ENCODE data around the gene KRT1.
"Not testable (repeated sequence)": the region's sequence is repeated elsewhere in the genome, so short reads cannot be mapped to it uniquely, and the experiment has no call there.

The KRT1 gene

GRCh38 chr12:52715416-52715815 lies 35.2 kb upstream of the KRT1 start:
- no peaks in the 10 kb centered on the region for H3K9me3 ChIP-seq (ENCODE audit: control insufficient read depth in 1 of 2, low read length in 2 of 2)
- H3K4me3 ChIP-seq (ENCODE audit: low read depth in 1 of 2, low read length in 2 of 2): no peak overlapping the region
- H3K27ac ChIP-seq (ENCODE audit: low read depth, low read length): no peak overlapping the region
- peaks cover 30 to 34% of the 10 kb centered on the region in 2 donors for H3K27me3 ChIP-seq (ENCODE audit: control insufficient read depth in 1 of 2, insufficient read depth in 2 of 2, low read length in 2 of 2)
- no peak overlapping the region for H3K9ac ChIP-seq (ENCODE audit: low read depth in 1 of 2, low read length in 2 of 2)
- peaks cover 0 to 8% of the 10 kb centered on the region in 2 donors for H3K4me1 ChIP-seq (ENCODE audit: control insufficient read depth in 1 of 2, insufficient read depth in 2 of 2, low read length in 2 of 2)
- H3K36me3 ChIP-seq (ENCODE audit: control insufficient read depth in 1 of 2, insufficient read depth in 2 of 2, low read length in 2 of 2): no peaks in the 10 kb centered on the region

GRCh38 chr12:52714887-52715281 lies 34.7 kb upstream of the KRT1 start:
- Histone ChIP-seq H3K27me3 (ENCODE audit: control insufficient read depth in 1 of 2, insufficient read depth in 2 of 2, low read length in 2 of 2) (peaks cover 30 to 34% of the 10 kb centered on the region in 2 donors), H3K4me1 (ENCODE audit: control insufficient read depth in 1 of 2, insufficient read depth in 2 of 2, low read length in 2 of 2) (peaks cover 0 to 8% of the 10 kb centered on the region in 2 donors), H3K36me3 (ENCODE audit: control insufficient read depth in 1 of 2, insufficient read depth in 2 of 2, low read length in 2 of 2) (no peaks in the 10 kb centered on the region), H3K27ac (ENCODE audit: low read depth, low read length) (no peak overlapping the region), H3K4me3 (ENCODE audit: low read depth in 1 of 2, low read length in 2 of 2) (no peak overlapping the region), H3K9me3 (ENCODE audit: control insufficient read depth in 1 of 2, low read length in 2 of 2) (no peaks in the 10 kb centered on the region), H3K9ac (ENCODE audit: low read depth in 1 of 2, low read length in 2 of 2) (no peak overlapping the region)

- Histone ChIP-seq H3K27me3 (ENCODE audit: control insufficient read depth in 1 of 2, insufficient read depth in 2 of 2, low read length in 2 of 2) (peaks cover 30 to 34% of the 10 kb centered on the region in 2 donors), H3K9me3 (ENCODE audit: control insufficient read depth in 1 of 2, low read length in 2 of 2) (no peaks in the 10 kb centered on the region), H3K27ac (ENCODE audit: low read depth, low read length) (no peak overlapping the region), H3K4me1 (ENCODE audit: control insufficient read depth in 1 of 2, insufficient read depth in 2 of 2, low read length in 2 of 2) (peaks cover 0 to 8% of the 10 kb centered on the region in 2 donors), H3K36me3 (ENCODE audit: control insufficient read depth in 1 of 2, insufficient read depth in 2 of 2, low read length in 2 of 2) (no peaks in the 10 kb centered on the region), H3K4me3 (ENCODE audit: low read depth in 1 of 2, low read length in 2 of 2) (no peak overlapping the region), H3K9ac (ENCODE audit: low read depth in 1 of 2, low read length in 2 of 2) (no peak overlapping the region)
Observed at GRCh38 chr12:52713960-52714886, 34.0 kb upstream of the KRT1 start.

- H3K9me3 ChIP-seq (ENCODE audit: control insufficient read depth in 1 of 2, low read length in 2 of 2); H3K9ac ChIP-seq (ENCODE audit: low read depth in 1 of 2, low read length in 2 of 2); H3K4me3 ChIP-seq (ENCODE audit: low read depth in 1 of 2, low read length in 2 of 2); H3K4me1 ChIP-seq (ENCODE audit: control insufficient read depth in 1 of 2, insufficient read depth in 2 of 2, low read length in 2 of 2); H3K36me3 ChIP-seq (ENCODE audit: control insufficient read depth in 1 of 2, insufficient read depth in 2 of 2, low read length in 2 of 2); H3K27ac ChIP-seq (ENCODE audit: low read depth, low read length): not testable (repeated sequence)
- peaks cover 30 to 34% of the 10 kb centered on the region in 2 donors for H3K27me3 ChIP-seq (ENCODE audit: control insufficient read depth in 1 of 2, insufficient read depth in 2 of 2, low read length in 2 of 2)
Observed at GRCh38 chr12:52712122-52712521, 31.9 kb upstream of the KRT1 start.

GRCh38 chr12:52710730-52711129 lies 30.5 kb upstream of the KRT1 start:
- no peaks in the 10 kb centered on the region for H3K9me3 ChIP-seq (ENCODE audit: control insufficient read depth in 1 of 2, low read length in 2 of 2)
- no peak overlapping the region for H3K4me3 ChIP-seq (ENCODE audit: low read depth in 1 of 2, low read length in 2 of 2)
- H3K9ac ChIP-seq (ENCODE audit: low read depth in 1 of 2, low read length in 2 of 2): no peak overlapping the region
- H3K4me1 ChIP-seq (ENCODE audit: control insufficient read depth in 1 of 2, insufficient read depth in 2 of 2, low read length in 2 of 2): peaks cover 0 to 8% of the 10 kb centered on the region in 2 donors
- no peak overlapping the region for H3K27ac ChIP-seq (ENCODE audit: low read depth, low read length)
- no peaks in the 10 kb centered on the region for H3K36me3 ChIP-seq (ENCODE audit: control insufficient read depth in 1 of 2, insufficient read depth in 2 of 2, low read length in 2 of 2)
- H3K27me3 ChIP-seq (ENCODE audit: control insufficient read depth in 1 of 2, insufficient read depth in 2 of 2, low read length in 2 of 2): peaks cover 26 to 30% of the 10 kb centered on the region in 2 donors

GRCh38 chr12:52708010-52708409 lies 27.8 kb upstream of the KRT1 start:
- H3K27ac ChIP-seq (ENCODE audit: low read depth, low read length): no peak overlapping the region

GRCh38 chr12:52704464-52704863 lies 24.3 kb upstream of the KRT1 start:
- Histone ChIP-seq H3K4me1 (ENCODE audit: control insufficient read depth in 1 of 2, insufficient read depth in 2 of 2, low read length in 2 of 2) (no peaks in the 10 kb centered on the region), H3K9ac (ENCODE audit: low read depth in 1 of 2, low read length in 2 of 2) (no peak overlapping the region), H3K9me3 (ENCODE audit: control insufficient read depth in 1 of 2, low read length in 2 of 2) (no peaks in the 10 kb centered on the region), H3K36me3 (ENCODE audit: control insufficient read depth in 1 of 2, insufficient read depth in 2 of 2, low read length in 2 of 2) (no peaks in the 10 kb centered on the region), H3K4me3 (ENCODE audit: low read depth in 1 of 2, low read length in 2 of 2) (no peak overlapping the region), H3K27ac (ENCODE audit: low read depth, low read length) (no peak overlapping the region), H3K27me3 (ENCODE audit: control insufficient read depth in 1 of 2, insufficient read depth in 2 of 2, low read length in 2 of 2) (no peaks in the 10 kb centered on the region)

More at GRCh38 chr12:52708010-52708409, 27.8 kb upstream of the KRT1 start:
- H3K4me3 ChIP-seq (ENCODE audit: low read depth in 1 of 2, low read length in 2 of 2): no peak overlapping the region
- H3K4me1 ChIP-seq (ENCODE audit: control insufficient read depth in 1 of 2, insufficient read depth in 2 of 2, low read length in 2 of 2): no peaks in the 10 kb centered on the region
- H3K9me3 ChIP-seq (ENCODE audit: control insufficient read depth in 1 of 2, low read length in 2 of 2): no peaks in the 10 kb centered on the region
- H3K27me3 ChIP-seq (ENCODE audit: control insufficient read depth in 1 of 2, insufficient read depth in 2 of 2, low read length in 2 of 2): peaks cover 4 to 5% of the 10 kb centered on the region in 2 donors
- H3K36me3 ChIP-seq (ENCODE audit: control insufficient read depth in 1 of 2, insufficient read depth in 2 of 2, low read length in 2 of 2): no peaks in the 10 kb centered on the region
- no peak overlapping the region for H3K9ac ChIP-seq (ENCODE audit: low read depth in 1 of 2, low read length in 2 of 2)

GRCh38 chr12:52703878-52704277 lies 23.7 kb upstream of the KRT1 start:
- H3K9ac ChIP-seq (ENCODE audit: low read depth in 1 of 2, low read length in 2 of 2): no peak overlapping the region
- H3K4me3 ChIP-seq (ENCODE audit: low read depth in 1 of 2, low read length in 2 of 2): no peak overlapping the region
- peaks cover 1 to 2% of the 10 kb centered on the region in 2 donors for H3K4me1 ChIP-seq (ENCODE audit: control insufficient read depth in 1 of 2, insufficient read depth in 2 of 2, low read length in 2 of 2)
- no peaks in the 10 kb centered on the region for H3K9me3 ChIP-seq (ENCODE audit: control insufficient read depth in 1 of 2, low read length in 2 of 2)
- no peak overlapping the region for H3K27ac ChIP-seq (ENCODE audit: low read depth, low read length)
- H3K27me3 ChIP-seq (ENCODE audit: control insufficient read depth in 1 of 2, insufficient read depth in 2 of 2, low read length in 2 of 2): no peaks in the 10 kb centered on the region
- H3K36me3 ChIP-seq (ENCODE audit: control insufficient read depth in 1 of 2, insufficient read depth in 2 of 2, low read length in 2 of 2): no peaks in the 10 kb centered on the region

GRCh38 chr12:52703424-52703823 lies 23.2 kb upstream of the KRT1 start, which contains the start of gene KRT77:
Gene KRT77, minus strand, starts transcription at chr12:52703524. Its CDS starts 90 bp downstream, at chr12:52703434.
- H3K36me3 ChIP-seq (ENCODE audit: control insufficient read depth in 1 of 2, insufficient read depth in 2 of 2, low read length in 2 of 2): no peaks in the 10 kb centered on the region
- H3K27me3 ChIP-seq (ENCODE audit: control insufficient read depth in 1 of 2, insufficient read depth in 2 of 2, low read length in 2 of 2): no peaks in the 10 kb centered on the region
- H3K9me3 ChIP-seq (ENCODE audit: control insufficient read depth in 1 of 2, low read length in 2 of 2): no peaks in the 10 kb centered on the region
- H3K4me1 ChIP-seq (ENCODE audit: control insufficient read depth in 1 of 2, insufficient read depth in 2 of 2, low read length in 2 of 2): peaks cover 5 to 6% of the 10 kb centered on the region in 2 donors
- H3K9ac ChIP-seq (ENCODE audit: low read depth in 1 of 2, low read length in 2 of 2): no peak within 1 kb of the TSS
- H3K4me3 ChIP-seq (ENCODE audit: low read depth in 1 of 2, low read length in 2 of 2): no peak within 1 kb of the TSS
- no peak within 1 kb of the TSS for H3K27ac ChIP-seq (ENCODE audit: low read depth, low read length)

- H3K4me1 ChIP-seq (ENCODE audit: control insufficient read depth in 1 of 2, insufficient read depth in 2 of 2, low read length in 2 of 2): peaks cover 5 to 10% of the 10 kb centered on the region in 2 donors
- no peak overlapping the region for H3K27ac ChIP-seq (ENCODE audit: low read depth, low read length)
- H3K4me3 ChIP-seq (ENCODE audit: low read depth in 1 of 2, low read length in 2 of 2): no peak overlapping the region
- H3K9ac ChIP-seq (ENCODE audit: low read depth in 1 of 2, low read length in 2 of 2): no peak overlapping the region
- H3K9me3 ChIP-seq (ENCODE audit: control insufficient read depth in 1 of 2, low read length in 2 of 2): no peaks in the 10 kb centered on the region
- H3K27me3 ChIP-seq (ENCODE audit: control insufficient read depth in 1 of 2, insufficient read depth in 2 of 2, low read length in 2 of 2): no peaks in the 10 kb centered on the region
- no peaks in the 10 kb centered on the region for H3K36me3 ChIP-seq (ENCODE audit: control insufficient read depth in 1 of 2, insufficient read depth in 2 of 2, low read length in 2 of 2)
Observed at GRCh38 chr12:52702338-52702737, 22.1 kb upstream of the KRT1 start.
